Tibial nerve (tissue), 3 donors: ENCODE results near the gene GRAP.
"Not testable (repeated sequence)": the region's sequence is repeated elsewhere in the genome, so short reads cannot be mapped to it uniquely, and the experiment has no call there.

Source experiments
- CTCF ChIP-seq, 5 experiments: fragments of 200-600 bp in 3 of 5; fragments of 450-650 bp in 2 of 5; sonication (generic) in 3 of 5; IDR thresholded peaks; one replicate each; pipeline ENCODE4 v1.5.1; 2016 to 2019; ENCODE audit warnings: antibody characterized with exemption in 5 of 5, mild to moderate bottlenecking in 3 of 5, moderate library complexity in 2 of 5
- POLR2A ChIP-seq, 2 donors: fragments of 450-650 bp; IDR thresholded peaks; one replicate each; pipeline ENCODE4 v1.6.1; 2017; ENCODE audit warnings: antibody characterized with exemption in 2 of 2, mild to moderate bottlenecking in 2 of 2, moderate library complexity in 2 of 2

GRCh38 chr17:19090058-19090772, 43.5 kb upstream of the GRAP start:
- not testable (repeated sequence) for TF ChIP-seq CTCF, POLR2A (IDR thresholded peaks at IDR 0.05)
